Epithelial cell of esophagus (primary cell): Measurements from ENCODE around the gene ZGPAT.

Experiments used
- DNase-seq: peaks from one replicate; pipeline ENCODE4 v3.0.0; 2010; ENCODE audit warnings: low read depth
- H3K4me3 ChIP-seq: 2 replicates; pipeline ENCODE4 v1.5.1; 2011; ENCODE audit warnings: mild to moderate bottlenecking, low read length, control low read depth
- CTCF ChIP-seq: IDR thresholded peaks from 2 replicates; pipeline ENCODE4 v1.5.1; 2011; ENCODE audit warnings: low read depth, mild to moderate bottlenecking, low read length, control low read depth, inconsistent platforms; ENCODE audit not compliant: insufficient read depth; ENCODE audit errors: missing control alignments

Gene ZGPAT

GRCh38 chr20:63662813-63663189 lies 45.0 kb upstream of the ZGPAT start:
- H3K4me3 ChIP-seq = no peak overlapping the region
- TF ChIP-seq CTCF = no peak
- no peak for DNase-seq

- no peak for DNase-seq
- H3K4me3 ChIP-seq = no peak overlapping the region
- TF ChIP-seq CTCF = no peak
Measured at GRCh38 chr20:63663332-63664066, 44.3 kb upstream of the ZGPAT start.

- no peak for DNase-seq
- no peak for TF ChIP-seq CTCF
- H3K4me3 ChIP-seq = no peak overlapping the region
Measured at GRCh38 chr20:63664143-63664851, 43.5 kb upstream of the ZGPAT start.

GRCh38 chr20:63664861-63665594 lies 42.8 kb upstream of the ZGPAT start:
- no peak for TF ChIP-seq CTCF
- DNase-seq = no peak
- no peak overlapping the region for H3K4me3 ChIP-seq

- TF ChIP-seq CTCF = no peak
- DNase-seq = no peak
- no peak overlapping the region for H3K4me3 ChIP-seq
Measured at GRCh38 chr20:63665708-63666107, 42.1 kb upstream of the ZGPAT start.

- H3K4me3 ChIP-seq = no peak overlapping the region
- TF ChIP-seq CTCF = no peak
- DNase-seq = no peak
Measured at GRCh38 chr20:63667858-63668257, 40.0 kb upstream of the ZGPAT start.
